NOMO-1 (cell line): Measurements from ENCODE around the gene ARHGAP20.

Experiments
- DNase-seq, 2 experiments: peaks; one replicate each; lab custom pipeline; 2025; ENCODE audit not compliant: unreplicated experiment in 2 of 2; lab: John Stamatoyannopoulos, UW

Gene ARHGAP20

GRCh38 chr11:110711776-110712658 is at the start of gene ARHGAP20:
Gene ARHGAP20, minus strand, starts transcription at chr11:110712437. Its CDS starts 206 bp downstream, at chr11:110712231.
- peak; percentile 32 to 43 for DNase-seq

- no peak for DNase-seq
These were observed 49.8 kb upstream of the ARHGAP20 start for GRCh38 chr11:110761991-110762390.

- DNase-seq = no peak
These were observed 48.9 kb upstream of the ARHGAP20 start for GRCh38 chr11:110761131-110761530.

GRCh38 chr11:110759972-110760381 is 47.7 kb upstream of the ARHGAP20 start:
- DNase-seq = no peak

- no peak for DNase-seq
These were observed 45.9 kb upstream of the ARHGAP20 start for GRCh38 chr11:110757962-110758755.

GRCh38 chr11:110757066-110757465 is 44.8 kb upstream of the ARHGAP20 start:
- DNase-seq = no peak

- no peak for DNase-seq
These were observed 43.7 kb upstream of the ARHGAP20 start for GRCh38 chr11:110755941-110756340.

GRCh38 chr11:110752890-110753289 is 40.7 kb upstream of the ARHGAP20 start:
- no peak for DNase-seq

GRCh38 chr11:110750100-110750499 is 37.9 kb upstream of the ARHGAP20 start:
- DNase-seq = no peak

- DNase-seq = no peak
These were observed 35.3 kb upstream of the ARHGAP20 start for GRCh38 chr11:110747531-110747930.

GRCh38 chr11:110738641-110739040 is 26.4 kb upstream of the ARHGAP20 start:
- DNase-seq = no peak

- DNase-seq = no peak
These were observed 25.4 kb upstream of the ARHGAP20 start for GRCh38 chr11:110737593-110737992.

- DNase-seq = no peak
These were observed 23.9 kb upstream of the ARHGAP20 start for GRCh38 chr11:110736171-110736553.

- DNase-seq = no peak
These were observed 23.4 kb upstream of the ARHGAP20 start for GRCh38 chr11:110735455-110736170.

- DNase-seq = no peak
These were observed 22.6 kb upstream of the ARHGAP20 start for GRCh38 chr11:110734790-110735189.

GRCh38 chr11:110730773-110731172 is 18.5 kb upstream of the ARHGAP20 start:
- DNase-seq = no peak

GRCh38 chr11:110728883-110729282 is 16.6 kb upstream of the ARHGAP20 start:
- DNase-seq = no peak

- no peak for DNase-seq
These were observed 16.2 kb upstream of the ARHGAP20 start for GRCh38 chr11:110728476-110728875.

- DNase-seq = no peak
These were observed 12.1 kb upstream of the ARHGAP20 start for GRCh38 chr11:110724358-110724757.

GRCh38 chr11:110720431-110721275 is 8.4 kb upstream of the ARHGAP20 start:
- no peak for DNase-seq
